Ascending aorta (tissue), 2 donors: ENCODE results near the gene UTF1. TPM values are rescaled to one million over a fixed set of nuclear protein-coding genes. Genes with fewer than 3 reads are reported as not detected.

Experiments
- DNase-seq, 2 donors: peaks; one replicate each; pipeline ENCODE4 v3.0.0-alpha.2; 2019; ENCODE audit warnings: low spot score in 2 of 2
- H3K27ac ChIP-seq, 2 donors: fragments of 200-600 bp; sonication (generic); one replicate each; pipeline ENCODE4 v1.5.1; 2016 to 2017; ENCODE audit warnings: mild to moderate bottlenecking in 1 of 2
- H3K27me3 ChIP-seq: fragments of 200-600 bp; sonication (generic); one replicate; pipeline ENCODE4 v1.5.1; 2017
- H3K36me3 ChIP-seq, 2 donors: fragments of 200-600 bp; sonication (generic); one replicate each; pipeline ENCODE4 v1.5.1; 2016
- H3K4me1 ChIP-seq, 2 donors: fragments of 200-600 bp; sonication (generic); one replicate each; pipeline ENCODE4 v1.5.1; 2016 to 2017; ENCODE audit warnings: mild to moderate bottlenecking in 1 of 2
- H3K4me3 ChIP-seq, 2 donors: fragments of 200-600 bp; sonication (generic); one replicate each; pipeline ENCODE4 v1.5.1; 2016 to 2017; ENCODE audit warnings: mild to moderate bottlenecking in 1 of 2
- H3K9me3 ChIP-seq, 2 donors: fragments of 200-600 bp; sonication (generic); one replicate each; pipeline ENCODE4 v1.5.1; 2016
- intact Hi-C: fragments of 100-400 bp; cut with DNase I; formaldehyde crosslinking; loops from one replicate; pipeline ENCODE4 v1.15.1; 2023
- total RNA-seq: library from RNA; depleted of rRNA; stranded (reverse); fragments of >200 nt; gene quantifications from one replicate; pipeline ENCODE4 v1.1.0, GENCODE V29; 2016
- TF ChIP-seq, protein P1 (sequence below), 3 experiments: fragments of 200-600 bp in 2 of 3; fragments of 450-650 bp in 1 of 3; sonication (generic) in 2 of 3; IDR thresholded peaks; one replicate each; pipeline ENCODE4 v1.5.1; 2016 to 2019; ENCODE audit warnings: antibody characterized with exemption in 3 of 3, mild to moderate bottlenecking in 1 of 3, moderate library complexity in 1 of 3

UTF1 gene
- total RNA-seq, 1 donor from 2014 or later, result not detected

DNA sequence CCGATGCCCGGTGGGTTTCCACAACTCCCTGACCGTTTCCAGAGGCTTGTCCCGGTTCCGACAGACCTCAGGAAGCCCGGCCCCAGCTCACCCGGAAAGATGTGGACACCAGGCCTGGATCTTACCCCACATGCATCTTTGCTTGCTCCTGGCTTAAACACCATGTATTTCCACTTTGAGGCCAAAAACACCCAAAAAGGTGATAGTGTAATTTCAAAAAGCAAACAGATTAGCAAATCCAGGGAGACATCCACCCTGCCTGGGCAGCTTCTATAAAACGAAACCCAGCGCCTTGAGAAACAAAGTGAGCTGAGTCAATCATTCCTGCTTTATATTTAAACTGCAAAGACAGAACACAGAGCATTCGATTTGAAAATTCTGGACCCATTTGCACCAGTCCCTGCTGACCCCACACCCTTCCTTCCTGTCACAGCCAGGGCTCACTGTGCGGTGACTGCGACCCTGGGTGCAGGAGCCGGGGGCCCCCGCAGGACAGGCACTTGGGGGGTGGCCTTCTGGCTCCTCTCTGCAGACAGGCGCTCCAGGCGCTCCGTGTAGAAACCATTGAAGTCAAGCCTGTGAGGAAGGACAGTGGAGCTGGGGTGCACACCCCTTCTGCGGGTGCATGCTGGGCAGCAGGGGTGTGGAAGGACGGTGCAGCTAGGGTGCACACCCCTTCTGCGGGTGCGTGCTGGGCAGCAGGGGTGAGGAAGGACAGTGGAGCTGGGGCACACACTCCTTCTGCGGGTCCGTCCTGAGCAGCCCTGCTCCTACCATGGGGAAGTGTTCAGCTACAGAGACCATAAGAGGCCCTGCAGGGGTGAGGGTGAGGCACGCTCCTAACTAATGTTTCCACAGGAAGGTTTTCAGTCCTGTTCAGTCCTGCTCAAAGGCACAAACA is 49.6 kb downstream of the UTF1 start:
- H3K36me3 ChIP-seq, result peaks cover 48 to 60% of the 10 kb centered on the region in 2 donors
- peaks cover 0 to 3% of the 10 kb centered on the region in 2 donors for H3K4me1 ChIP-seq
- no peaks in the 10 kb centered on the region for H3K9me3 ChIP-seq
- H3K27me3 ChIP-seq, result no peaks in the 10 kb centered on the region
- TF ChIP-seq, protein P1, sequence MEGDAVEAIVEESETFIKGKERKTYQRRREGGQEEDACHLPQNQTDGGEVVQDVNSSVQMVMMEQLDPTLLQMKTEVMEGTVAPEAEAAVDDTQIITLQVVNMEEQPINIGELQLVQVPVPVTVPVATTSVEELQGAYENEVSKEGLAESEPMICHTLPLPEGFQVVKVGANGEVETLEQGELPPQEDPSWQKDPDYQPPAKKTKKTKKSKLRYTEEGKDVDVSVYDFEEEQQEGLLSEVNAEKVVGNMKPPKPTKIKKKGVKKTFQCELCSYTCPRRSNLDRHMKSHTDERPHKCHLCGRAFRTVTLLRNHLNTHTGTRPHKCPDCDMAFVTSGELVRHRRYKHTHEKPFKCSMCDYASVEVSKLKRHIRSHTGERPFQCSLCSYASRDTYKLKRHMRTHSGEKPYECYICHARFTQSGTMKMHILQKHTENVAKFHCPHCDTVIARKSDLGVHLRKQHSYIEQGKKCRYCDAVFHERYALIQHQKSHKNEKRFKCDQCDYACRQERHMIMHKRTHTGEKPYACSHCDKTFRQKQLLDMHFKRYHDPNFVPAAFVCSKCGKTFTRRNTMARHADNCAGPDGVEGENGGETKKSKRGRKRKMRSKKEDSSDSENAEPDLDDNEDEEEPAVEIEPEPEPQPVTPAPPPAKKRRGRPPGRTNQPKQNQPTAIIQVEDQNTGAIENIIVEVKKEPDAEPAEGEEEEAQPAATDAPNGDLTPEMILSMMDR (IDR thresholded peaks at IDR 0.05), result no peak
- H3K27ac ChIP-seq, result no peak overlapping the region
- DNase-seq, result no peak
- intact Hi-C loops, result no loop called here
- no peak overlapping the region for H3K4me3 ChIP-seq

DNA sequence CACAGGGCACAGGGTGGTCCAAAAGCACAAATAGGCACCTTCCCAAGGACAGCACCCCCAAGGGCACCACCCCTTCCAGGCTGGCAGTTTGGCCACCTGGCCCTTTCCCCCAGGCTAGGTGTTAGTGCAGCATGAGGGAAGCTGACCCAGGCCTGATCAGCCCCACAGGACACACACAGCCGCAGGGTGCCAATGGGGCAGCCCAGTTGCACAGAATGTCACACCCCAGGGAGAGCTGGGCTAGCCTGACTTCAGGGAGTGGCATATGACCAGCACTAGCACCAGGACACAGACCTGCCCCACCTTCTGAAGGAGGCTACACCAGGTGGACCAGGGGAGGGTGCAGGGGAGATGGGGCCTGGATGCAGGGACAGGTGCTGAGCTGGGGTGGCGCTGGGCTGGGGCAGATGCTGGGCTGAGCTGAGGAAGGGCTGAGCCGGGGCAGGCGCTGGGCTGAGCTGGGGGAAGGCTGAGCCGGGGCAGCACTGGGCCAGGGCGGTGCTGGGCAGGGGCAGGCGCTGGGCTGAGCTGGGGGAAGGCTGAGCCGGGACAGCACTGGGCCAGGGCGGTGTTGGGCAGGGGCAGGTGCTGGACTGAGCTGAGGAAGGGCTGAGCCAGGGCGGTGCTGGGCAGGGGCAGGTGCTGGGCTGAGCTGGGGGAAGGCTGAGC is 50.5 kb downstream of the UTF1 start:
- H3K4me3 ChIP-seq, result no peak overlapping the region
- TF ChIP-seq, protein P1 (IDR thresholded peaks at IDR 0.05), result no peak
- H3K36me3 ChIP-seq, result peaks cover 57 to 70% of the 10 kb centered on the region in 2 donors
- no peaks in the 10 kb centered on the region for H3K9me3 ChIP-seq
- H3K27me3 ChIP-seq, result no peaks in the 10 kb centered on the region
- no peak for DNase-seq
- H3K4me1 ChIP-seq, result peaks cover 0 to 3% of the 10 kb centered on the region in 2 donors
- H3K27ac ChIP-seq, result no peak overlapping the region
- intact Hi-C loops, result no loop called here

DNA sequence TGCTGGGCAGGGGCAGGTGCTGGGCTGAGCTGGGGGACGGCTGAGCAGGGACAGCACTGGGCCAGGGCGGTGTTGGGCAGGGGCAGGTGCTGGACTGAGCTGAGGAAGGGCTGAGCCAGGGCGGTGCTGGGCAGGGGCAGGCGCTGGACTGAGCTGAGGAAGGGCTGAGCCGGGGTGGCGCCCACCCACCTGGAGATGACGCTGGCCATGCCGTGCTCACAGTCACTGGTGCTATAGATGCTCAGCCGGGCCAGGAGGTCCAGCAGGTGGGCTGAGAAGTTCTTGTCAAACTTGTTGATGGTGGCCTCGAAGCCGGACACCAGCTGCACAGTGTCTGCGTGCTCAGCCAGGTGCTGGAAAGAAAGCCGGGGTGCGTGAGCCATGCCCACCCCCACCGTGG is 51.1 kb downstream of the UTF1 start:
- peaks cover 0 to 3% of the 10 kb centered on the region in 2 donors for H3K4me1 ChIP-seq
- no peak overlapping the region for H3K4me3 ChIP-seq
- no peaks in the 10 kb centered on the region for H3K27me3 ChIP-seq
- peaks cover 58 to 75% of the 10 kb centered on the region in 2 donors for H3K36me3 ChIP-seq
- intact Hi-C loops, result no loop called here
- DNase-seq, result no peak
- no peak overlapping the region for H3K27ac ChIP-seq
- no peaks in the 10 kb centered on the region for H3K9me3 ChIP-seq
- TF ChIP-seq, protein P1 (IDR thresholded peaks at IDR 0.05), result no peak

Other genes with a start within 250 kb of the UTF1 start
- gene ADGRA1, start 142.3 kb upstream of the UTF1 start, total RNA-seq, result not detected
- 0.21 TPM for gene KNDC1, start 70.0 kb upstream of the UTF1 start, total RNA-seq
- 1.5 TPM for gene VENTX, start 7.6 kb downstream of the UTF1 start, total RNA-seq
- 21.4 TPM for gene ADAM8, start 46.7 kb downstream of the UTF1 start, total RNA-seq
- gene TUBGCP2, start 78.7 kb downstream of the UTF1 start, total RNA-seq, result 72.4 TPM
- 51.8 TPM for gene ZNF511, start 78.7 kb downstream of the UTF1 start, total RNA-seq
- not detected for gene CALY, start 106.7 kb downstream of the UTF1 start, total RNA-seq
- not detected for gene PRAP1, start 117.2 kb downstream of the UTF1 start, total RNA-seq
- gene FUOM, start 127.8 kb downstream of the UTF1 start, total RNA-seq, result 38.5 TPM
- gene ECHS1, start 143.1 kb downstream of the UTF1 start, total RNA-seq, result 68.0 TPM
- 1.4 TPM for gene PAOX, start 149.0 kb downstream of the UTF1 start, total RNA-seq
- 37.8 TPM for gene MTG1, start 163.9 kb downstream of the UTF1 start, total RNA-seq
- not detected for gene SPRN, start 194.4 kb downstream of the UTF1 start, total RNA-seq
- gene SCART1, start 223.7 kb downstream of the UTF1 start, total RNA-seq, result 4.8 TPM